Naive thymus-derived CD4-positive, alpha-beta T cell (primary cell): ENCODE results near the gene CBFA2T2. TPM values are rescaled to one million over a fixed set of nuclear protein-coding genes. Genes with fewer than 3 reads are reported as not detected.
"Not testable (repeated sequence)": the region's sequence is repeated elsewhere in the genome, so short reads cannot be mapped to it uniquely, and the experiment has no call there.

Experiments used
- ATAC-seq: fragments of 150-1000 bp; cut with Tn5 transposase; 2 replicates; pipeline ENCODE4 v1.10.0; 2021; ENCODE audit warnings: mild to moderate bottlenecking, moderate library complexity
- CTCF ChIA-PET: fragments of 350-600 bp; sonication (Branson Sonifier 250); formaldehyde crosslinking; loops from one replicate; lab custom pipeline; 2021; ENCODE audit warnings: antibody characterized with exemption; lab: Charles Lee
- POLR2A ChIA-PET: fragments of 350-600 bp; sonication (Branson Sonifier 250); formaldehyde crosslinking; loops from one replicate; lab custom pipeline; 2021; ENCODE audit warnings: antibody characterized with exemption, inconsistent platforms; lab: Charles Lee
- DNase-seq, 9 donors: peaks; one replicate each; pipeline versions ENCODE4 v3.0.0 to v3.0.0-alpha.2; 2020 to 2022; ENCODE audit warnings: mixed read lengths in 1 of 9
- H3K27ac ChIP-seq: one replicate; pipeline ENCODE4 v1.7.0; 2013; ENCODE audit warnings: mild to moderate bottlenecking, low read depth, low read length, moderate library complexity
- H3K27me3 ChIP-seq, 2 donors: one replicate each; pipeline ENCODE4 v1.7.0; 2013; ENCODE audit warnings: low read length in 2 of 2, mild to moderate bottlenecking in 2 of 2, moderate library complexity in 2 of 2; ENCODE audit not compliant: control insufficient read depth in 2 of 2, insufficient read depth in 2 of 2
- H3K36me3 ChIP-seq, 3 experiments: 1 replicate in 2 of 3; 2 replicates in 1 of 3; pipeline ENCODE4 v1.7.0; 2013; ENCODE audit warnings: low read length in 3 of 3, mild to moderate bottlenecking in 3 of 3, moderate library complexity in 1 of 3; ENCODE audit not compliant: insufficient read depth in 3 of 3, control insufficient read depth in 2 of 3
- H3K4me1 ChIP-seq, 2 donors: one replicate each; pipeline ENCODE4 v1.7.0; 2013; ENCODE audit warnings: low read length in 2 of 2, mild to moderate bottlenecking in 2 of 2, moderate library complexity in 1 of 2; ENCODE audit not compliant: control insufficient read depth in 2 of 2, insufficient read depth in 2 of 2
- H3K4me3 ChIP-seq: 2 replicates; pipeline ENCODE4 v1.7.0; 2013; ENCODE audit warnings: mild to moderate bottlenecking, low read length
- H3K9me3 ChIP-seq, 3 experiments: 1 replicate in 2 of 3; 2 replicates in 1 of 3; pipeline ENCODE4 v1.7.0; 2013; ENCODE audit warnings: low read length in 3 of 3; ENCODE audit not compliant: control insufficient read depth in 2 of 3
- H3K27ac Mint-ChIP-seq, 9 donors: one replicate each; pipeline ENCODE4 v1.8.0; 2020 to 2022; ENCODE audit warnings: mixed read lengths in 9 of 9, mild to moderate bottlenecking in 8 of 9, moderate library complexity in 5 of 9, inconsistent platforms in 2 of 9
- H3K27me3 Mint-ChIP-seq, 5 donors: one replicate each; pipeline ENCODE4 v1.8.0; 2021 to 2022; ENCODE audit warnings: mixed read lengths in 5 of 5, mild to moderate bottlenecking in 1 of 5
- H3K36me3 Mint-ChIP-seq, 5 donors: one replicate each; pipeline ENCODE4 v1.8.0; 2020 to 2022; ENCODE audit warnings: mixed read lengths in 5 of 5, mild to moderate bottlenecking in 3 of 5, inconsistent platforms in 1 of 5
- H3K4me1 Mint-ChIP-seq, 7 donors: one replicate each; pipeline ENCODE4 v1.8.0; 2020 to 2022; ENCODE audit warnings: mixed read lengths in 7 of 7, mild to moderate bottlenecking in 3 of 7, inconsistent platforms in 1 of 7
- H3K4me3 Mint-ChIP-seq, 10 donors: one replicate each; pipeline ENCODE4 v1.8.0; 2020 to 2022; ENCODE audit warnings: mild to moderate bottlenecking in 10 of 10, mixed read lengths in 10 of 10, moderate library complexity in 6 of 10, inconsistent platforms in 2 of 10
- H3K9me3 Mint-ChIP-seq, 11 donors: one replicate each; pipeline ENCODE4 v1.8.0; 2020 to 2022; ENCODE audit warnings: mixed read lengths in 11 of 11, mild to moderate bottlenecking in 4 of 11, inconsistent platforms in 1 of 11, moderate library complexity in 1 of 11
- intact Hi-C, 2 donors: fragments of 100-400 bp; cut with micrococcal nuclease; formaldehyde crosslinking; loops; one replicate each; pipeline ENCODE4 v1.15.1; 2023
- polyA plus RNA-seq, 2 donors: library from polyadenylated mRNA; unstranded; fragments of 300-500 nt; fragmentation: Illumina TruSeq; gene quantifications; one replicate each; pipeline ENCODE4 v1.2.3, GENCODE V29; 2021
- total RNA-seq, 6 experiments: library from RNA in 5 of 6; stranded (reverse) in 5 of 6; gene quantifications; 1 replicate in 5 of 6; 2 replicates in 1 of 6; pipeline ENCODE4 v1.2.3 and lab custom pipeline; 2021 to 2026

Gene CBFA2T2
- total RNA-seq (10 to 100 TPM; 24.6 to 37.8 (median 27.2) TPM), polyA plus RNA-seq (10 to 100 TPM; 13.5 to 21.6 TPM), total RNA-seq (lab: John Stamatoyannopoulos, UW) (55.7 reads per million, percentile 73 among the genes with 10 or more reads in this experiment)

DNA sequence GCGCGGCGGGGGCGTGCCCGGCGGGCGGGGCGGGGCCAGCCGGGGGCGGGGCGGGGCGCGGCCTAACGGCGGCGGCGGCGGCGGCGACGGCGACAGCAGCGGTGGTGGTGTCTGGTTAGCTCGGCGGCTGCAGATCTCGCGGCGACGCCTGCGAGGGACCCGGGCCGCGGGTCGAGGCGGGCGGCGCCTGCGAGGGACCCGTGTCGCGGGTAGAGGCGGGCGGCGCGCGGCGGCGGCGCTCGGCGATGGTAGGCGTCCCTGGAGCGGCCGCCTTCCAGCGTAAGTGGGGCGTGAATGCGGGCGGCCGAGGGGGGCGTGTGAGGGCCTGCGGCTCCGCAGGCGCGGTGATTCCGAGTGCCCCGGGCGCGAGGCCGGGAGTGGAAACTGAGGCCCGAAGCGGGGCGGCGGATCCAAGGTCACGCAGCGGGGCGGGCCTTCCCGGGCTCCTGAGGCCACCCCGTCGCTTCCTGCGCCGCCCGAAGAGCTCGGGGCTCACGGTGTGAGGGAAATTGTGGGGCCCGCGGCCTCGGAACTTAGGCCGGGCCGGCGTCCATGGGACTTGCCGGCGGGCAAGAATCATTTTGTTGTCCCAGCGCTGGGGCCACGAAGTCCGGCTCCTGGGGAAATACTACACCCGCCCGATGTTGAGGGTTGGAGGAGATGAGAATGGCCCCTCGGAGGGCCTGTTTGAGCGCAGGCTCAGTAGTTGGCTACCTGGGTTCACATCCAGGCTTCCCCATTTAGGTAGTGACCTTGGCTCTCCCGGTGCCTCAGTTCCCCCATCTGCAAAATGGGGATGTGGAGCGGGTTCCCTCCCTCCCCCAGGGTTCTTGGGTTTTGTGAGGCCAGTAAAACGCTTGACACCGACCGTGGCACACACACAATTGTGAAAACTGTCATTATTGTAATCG, at the start of gene CBFA2T2:
CBFA2T2 (plus strand) TSS at position 74 of the 911 bp plus-strand sequence; CDS start at position 246, 172 bp downstream.
- Mint-ChIP-seq H3K27ac (peak within 1 kb of the TSS; percentile 86 to 96 (median 93)), H3K4me3 (peak within 1 kb of the TSS; percentile 85 to 95 (median 89)), H3K9me3 (no peaks in the 10 kb centered on the region), H3K27me3 (no peaks in the 10 kb centered on the region), H3K36me3 (no peaks in the 10 kb centered on the region), H3K4me1 (peaks cover 0 to 35% (median 17%) of the 10 kb centered on the region in 7 donors)
- H3K36me3 ChIP-seq = peaks cover 0 to 10% (median 0%) of the 10 kb centered on the region in 3 experiments
- H3K27ac ChIP-seq = peak within 1 kb of the TSS; percentile 94
- intact Hi-C loops = loop anchor here (1.0 to 2.0 kb wide), 3 partner anchors 65 to 242 kb away; no protein-coding TSS in a partner anchor
- CTCF ChIA-PET = interaction anchor here (0.7 to 1.2 kb wide), 2 partner anchors 65 to 225 kb away, joined by 3 to 5 read pairs; no protein-coding TSS in a partner anchor
- POLR2A ChIA-PET = interaction anchor here (0.6 to 3.0 kb wide), 21 partner anchors 10 to 1920 kb away, joined by 3 to 31 read pairs (median 4); partner anchors contain the start of genes ACTL10, C20orf144, EIF2S2 and PXMP4
- peak within 1 kb of the TSS; percentile 75 for H3K4me3 ChIP-seq
- no peak for DNase-seq
- no peaks in the 10 kb centered on the region for H3K27me3 ChIP-seq
- H3K9me3 ChIP-seq = no peaks in the 10 kb centered on the region
- H3K4me1 ChIP-seq = peaks cover 4 to 9% of the 10 kb centered on the region in 2 donors
- peak; percentile 61 for ATAC-seq

- ATAC-seq, DNase-seq, H3K4me3 Mint-ChIP-seq, H3K27me3 ChIP-seq, H3K27ac Mint-ChIP-seq, H3K4me3 ChIP-seq, POLR2A ChIA-PET, H3K9me3 ChIP-seq, H3K36me3 Mint-ChIP-seq, CTCF ChIA-PET, H3K36me3 ChIP-seq, H3K27ac ChIP-seq, H3K9me3 Mint-ChIP-seq: not testable (repeated sequence)
- intact Hi-C loops = loop anchor here (5.0 to 10.0 kb wide), 3 partner anchors 112 to 346 kb away; partner anchors contain the start of gene ZNF341 (in 1 of the 2)
- Mint-ChIP-seq H3K27me3 (peaks cover 0 to 19% (median 0%) of the 10 kb centered on the region in 5 donors), H3K4me1 (peaks cover 8 to 27% (median 20%) of the 10 kb centered on the region in 7 donors)
- H3K4me1 ChIP-seq = peaks cover 10 to 11% of the 10 kb centered on the region in 2 donors
Measured at GRCh38 chr20:33440562-33440961, 49.3 kb upstream of the CBFA2T2 start.

DNA sequence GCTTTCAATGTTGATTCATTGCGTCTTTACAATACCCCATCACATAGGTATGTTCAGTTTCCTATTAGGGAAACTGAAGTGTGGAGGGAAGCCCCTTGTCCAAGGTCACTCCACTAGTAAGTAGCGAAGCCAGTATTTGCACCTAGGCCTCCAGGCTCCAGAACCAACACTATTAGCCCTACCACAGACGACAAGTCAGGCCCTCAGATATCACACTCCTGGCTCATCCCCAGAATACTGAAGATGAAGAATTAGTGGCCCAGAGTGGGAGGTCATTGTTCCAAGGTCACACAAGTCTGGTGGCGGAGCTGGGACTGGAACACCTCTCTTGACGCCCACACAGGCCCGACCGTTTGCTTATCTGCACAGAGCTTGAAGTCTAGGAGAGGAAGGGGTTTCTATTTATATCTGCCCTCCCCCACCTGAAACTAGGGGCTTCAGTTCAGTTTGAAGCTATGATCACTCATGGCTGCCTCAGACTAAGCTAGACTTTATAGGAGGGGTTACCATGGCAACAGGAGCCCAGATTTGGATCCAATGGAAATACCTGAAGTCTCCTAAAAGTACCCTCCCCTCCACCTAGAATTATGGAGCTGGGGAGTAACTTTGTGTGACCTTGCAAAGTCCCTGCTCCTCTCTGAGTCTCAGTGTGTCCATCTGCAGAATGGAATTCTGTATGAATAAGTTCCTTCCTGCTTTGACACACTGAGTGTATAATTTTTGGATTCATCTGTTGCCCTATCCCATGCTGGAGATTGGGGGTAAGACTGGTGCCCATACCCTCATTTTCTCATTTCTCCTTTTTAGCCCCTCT, 48.5 kb upstream of the CBFA2T2 start:
- CTCF ChIA-PET = interaction anchor here (0.9 kb wide), 1 partner anchor 150 kb away, joined by 3 read pairs; no protein-coding TSS in a partner anchor
- Mint-ChIP-seq H3K4me3 (peak overlapping the region in 6 of 10 donors; percentile 10 to 91 (median 77)), H3K4me1 (peaks cover 15 to 30% (median 22%) of the 10 kb centered on the region in 7 donors), H3K36me3 (no peaks in the 10 kb centered on the region), H3K27me3 (peaks cover 0 to 19% (median 0%) of the 10 kb centered on the region in 5 donors), H3K27ac (peak overlapping the region in 5 of 9 donors; percentile 19 to 72 (median 22)), H3K9me3 (peaks cover 0 to 2% (median 0%) of the 10 kb centered on the region in 11 donors)
- intact Hi-C loops = loop anchor here (5.0 to 10.0 kb wide), 3 partner anchors 111 to 347 kb away; partner anchors contain the start of gene ZNF341 (in 1 of the 2)
- H3K27ac ChIP-seq = no peak overlapping the region
- no peak overlapping the region for H3K4me3 ChIP-seq
- H3K4me1 ChIP-seq = peaks cover 10 to 11% of the 10 kb centered on the region in 2 donors
- no peaks in the 10 kb centered on the region for H3K9me3 ChIP-seq
- peaks cover 0 to 3% (median 0%) of the 10 kb centered on the region in 3 experiments for H3K36me3 ChIP-seq
- no peak for ATAC-seq
- POLR2A ChIA-PET = no interaction called here
- DNase-seq = no peak
- no peaks in the 10 kb centered on the region for H3K27me3 ChIP-seq

- DNase-seq = peak in 5 of 9 donors; percentile 1 to 15 (median 5)
- peaks cover 0 to 2% (median 0%) of the 10 kb centered on the region in 11 donors for H3K9me3 Mint-ChIP-seq
- peaks cover 16 to 32% (median 22%) of the 10 kb centered on the region in 7 donors for H3K4me1 Mint-ChIP-seq
- Histone ChIP-seq H3K27ac (no peak overlapping the region), H3K9me3 (no peaks in the 10 kb centered on the region), H3K27me3 (no peaks in the 10 kb centered on the region), H3K36me3 (peaks cover 0 to 3% (median 0%) of the 10 kb centered on the region in 3 experiments), H3K4me3 (peak overlapping the region; percentile 33), H3K4me1 (peaks cover 10 to 11% of the 10 kb centered on the region in 2 donors)
- H3K27ac Mint-ChIP-seq = peak overlapping the region in 7 of 9 donors; percentile 19 to 86 (median 28)
- POLR2A ChIA-PET = interaction anchor here (1.3 to 2.0 kb wide), 2 partner anchors 47 to 222 kb away, joined by 4 to 11 read pairs; partner anchors contain the start of gene CBFA2T2
- peak overlapping the region; percentile 72 to 91 (median 83) for H3K4me3 Mint-ChIP-seq
- ATAC-seq = no peak
- intact Hi-C loops = loop anchor here (1.0 to 10.0 kb wide), 6 partner anchors 41 to 369 kb away; partner anchors contain the start of genes CDK5RAP1 (in 1 of the 2), CHMP4B (in 1 of the 2) and ZNF341 (in 1 of the 2)
- peaks cover 0 to 19% (median 0%) of the 10 kb centered on the region in 5 donors for H3K27me3 Mint-ChIP-seq
- H3K36me3 Mint-ChIP-seq = no peaks in the 10 kb centered on the region
- CTCF ChIA-PET = interaction anchor here (0.9 kb wide), 1 partner anchor 149 kb away, joined by 3 read pairs; no protein-coding TSS in a partner anchor
Measured at GRCh38 chr20:33442136-33443005, 47.5 kb upstream of the CBFA2T2 start.

DNA sequence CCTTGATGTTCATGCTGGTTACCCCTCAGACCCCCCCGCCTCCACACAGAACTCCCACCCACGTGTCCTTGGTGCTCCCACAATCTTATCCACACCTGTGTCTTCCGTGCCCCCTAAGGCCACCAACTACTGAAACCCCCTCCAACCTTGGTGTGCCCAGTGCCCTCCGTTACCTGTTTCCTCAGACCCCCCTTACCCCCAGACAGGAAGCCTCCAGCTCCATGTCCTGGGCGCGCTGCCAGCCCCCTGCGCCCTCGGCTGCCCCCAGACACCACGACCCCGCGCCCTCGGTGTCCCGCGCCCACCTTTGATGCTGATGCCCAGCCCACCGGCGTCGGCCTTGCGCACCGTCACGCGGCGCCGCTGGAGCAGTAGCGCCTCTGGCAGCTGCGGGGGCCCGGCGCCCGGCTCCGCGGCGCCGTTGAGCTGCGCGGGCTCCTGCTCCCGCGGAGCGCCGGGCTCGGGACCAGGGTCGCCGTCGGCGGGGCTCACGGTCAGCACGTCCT, 46.8 kb upstream of the CBFA2T2 start:
- H3K27ac Mint-ChIP-seq = peak overlapping the region in 7 of 9 donors; percentile 25 to 86 (median 30)
- H3K36me3 Mint-ChIP-seq = no peaks in the 10 kb centered on the region
- H3K27me3 Mint-ChIP-seq = peaks cover 0 to 19% (median 0%) of the 10 kb centered on the region in 5 donors
- H3K4me3 Mint-ChIP-seq = peak overlapping the region; percentile 72 to 91 (median 83)
- no peaks in the 10 kb centered on the region for H3K27me3 ChIP-seq
- H3K9me3 Mint-ChIP-seq = peaks cover 0 to 2% (median 0%) of the 10 kb centered on the region in 11 donors
- DNase-seq (peak in 2 of 9 donors; percentile 16 to 44), ATAC-seq (peak; percentile 4)
- H3K4me1 Mint-ChIP-seq = peaks cover 16 to 32% (median 22%) of the 10 kb centered on the region in 7 donors
- ChIA-PET POLR2A (interaction anchor here (1.0 to 2.0 kb wide), 4 partner anchors 42 to 277 kb away, joined by 3 to 11 read pairs (median 6); partner anchors contain the start of genes CBFA2T2, CDK5RAP1 and PXMP4), CTCF (interaction anchor here (1.1 to 2.2 kb wide), 2 partner anchors 14 to 41 kb away, joined by 5 to 10 read pairs; partner anchors contain the start of gene CDK5RAP1)
- intact Hi-C loops = loop anchor here (1.0 to 10.0 kb wide), 6 partner anchors 42 to 368 kb away; partner anchors contain the start of genes CDK5RAP1 (in 1 of the 2), CHMP4B (in 1 of the 2) and ZNF341 (in 1 of the 2)
- H3K4me3 ChIP-seq = peak overlapping the region; percentile 33
- no peaks in the 10 kb centered on the region for H3K9me3 ChIP-seq
- H3K27ac ChIP-seq = no peak overlapping the region
- peaks cover 0 to 3% (median 0%) of the 10 kb centered on the region in 3 experiments for H3K36me3 ChIP-seq
- H3K4me1 ChIP-seq = peaks cover 10 to 11% of the 10 kb centered on the region in 2 donors
